ENCODE measurements around the gene ARHGEF18.

DNA sequence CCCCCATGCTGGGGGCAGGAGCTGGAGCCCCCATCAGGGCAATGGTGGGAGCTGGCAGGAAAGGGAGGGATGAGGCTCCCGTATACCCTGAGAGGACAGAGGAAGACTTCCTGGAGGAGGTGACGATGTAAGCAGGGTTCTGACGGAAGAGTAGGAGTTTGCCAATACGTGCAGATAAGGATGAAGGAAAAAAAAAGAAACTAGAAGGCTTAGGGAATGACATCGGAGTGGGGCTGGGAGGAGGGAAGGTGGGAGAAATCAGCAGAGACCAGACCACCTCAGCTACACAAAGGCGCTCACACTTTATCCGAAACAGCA lies 32.3 kb downstream of the ARHGEF18 start:
- TF ChIP-seq, protein P1, sequence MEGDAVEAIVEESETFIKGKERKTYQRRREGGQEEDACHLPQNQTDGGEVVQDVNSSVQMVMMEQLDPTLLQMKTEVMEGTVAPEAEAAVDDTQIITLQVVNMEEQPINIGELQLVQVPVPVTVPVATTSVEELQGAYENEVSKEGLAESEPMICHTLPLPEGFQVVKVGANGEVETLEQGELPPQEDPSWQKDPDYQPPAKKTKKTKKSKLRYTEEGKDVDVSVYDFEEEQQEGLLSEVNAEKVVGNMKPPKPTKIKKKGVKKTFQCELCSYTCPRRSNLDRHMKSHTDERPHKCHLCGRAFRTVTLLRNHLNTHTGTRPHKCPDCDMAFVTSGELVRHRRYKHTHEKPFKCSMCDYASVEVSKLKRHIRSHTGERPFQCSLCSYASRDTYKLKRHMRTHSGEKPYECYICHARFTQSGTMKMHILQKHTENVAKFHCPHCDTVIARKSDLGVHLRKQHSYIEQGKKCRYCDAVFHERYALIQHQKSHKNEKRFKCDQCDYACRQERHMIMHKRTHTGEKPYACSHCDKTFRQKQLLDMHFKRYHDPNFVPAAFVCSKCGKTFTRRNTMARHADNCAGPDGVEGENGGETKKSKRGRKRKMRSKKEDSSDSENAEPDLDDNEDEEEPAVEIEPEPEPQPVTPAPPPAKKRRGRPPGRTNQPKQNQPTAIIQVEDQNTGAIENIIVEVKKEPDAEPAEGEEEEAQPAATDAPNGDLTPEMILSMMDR (IDR thresholded peaks at IDR 0.05), result no peak
- no peak for TF ChIP-seq EZH2 (IDR thresholded peaks at IDR 0.05; ENCODE audit: borderline replicate concordance, insufficient read depth, low read depth, low read length, poor library complexity, severe bottlenecking)

All from B cell (primary cell).